HG03378 (cell line): ENCODE results near the gene EIF2A.
A peak's percentile ranks its signal among the peaks of the same experiment; 100 is the strongest.
"Not testable (repeated sequence)": the region's sequence is repeated elsewhere in the genome, so short reads cannot be mapped to it uniquely, and the experiment has no call there.

ENCODE experiments used
- ATAC-seq: cut with Tn5 transposase; IDR thresholded peaks from one replicate; pipeline ENCODE4 v1.9.1; 2021; ENCODE audit warnings: mild to moderate bottlenecking, moderate library complexity; ENCODE audit not compliant: unreplicated experiment

EIF2A gene

GRCh38 chr3:150546226-150547044 is at the start of gene EIF2A, which contains the start of gene SERP1:
EIF2A (plus strand) TSS chr3:150546787; CDS start chr3:150546803, 16 bp downstream.
SERP1 (minus strand) TSS chr3:150546496; CDS start chr3:150546135, 361 bp downstream.
- ATAC-seq, result peak; percentile 90

GRCh38 chr3:150497956-150498355 is 48.6 kb upstream of the EIF2A start:
- no peak for ATAC-seq

GRCh38 chr3:150500960-150501359 is 45.6 kb upstream of the EIF2A start:
- ATAC-seq, result not testable (repeated sequence)

GRCh38 chr3:150503402-150504099 is 43.0 kb upstream of the EIF2A start:
- ATAC-seq, result no peak

- ATAC-seq, result no peak
These were observed 42.1 kb upstream of the EIF2A start for GRCh38 chr3:150504483-150504882.

- no peak for ATAC-seq
These were observed 38.2 kb upstream of the EIF2A start for GRCh38 chr3:150508401-150508800.

GRCh38 chr3:150509780-150510179 is 36.8 kb upstream of the EIF2A start:
- ATAC-seq, result no peak

- ATAC-seq, result no peak
These were observed 35.3 kb upstream of the EIF2A start for GRCh38 chr3:150511122-150511821.

- no peak for ATAC-seq
These were observed 31.4 kb upstream of the EIF2A start for GRCh38 chr3:150515210-150515609.

- no peak for ATAC-seq
These were observed 27.6 kb upstream of the EIF2A start for GRCh38 chr3:150519026-150519425.

- ATAC-seq, result no peak
These were observed 26.2 kb upstream of the EIF2A start for GRCh38 chr3:150520408-150520807.

- ATAC-seq, result no peak
These were observed 25.1 kb upstream of the EIF2A start for GRCh38 chr3:150521463-150521862.

GRCh38 chr3:150523538-150523937 is 23.0 kb upstream of the EIF2A start:
- no peak for ATAC-seq

- ATAC-seq, result no peak
These were observed 18.9 kb upstream of the EIF2A start for GRCh38 chr3:150527464-150528255.

- no peak for ATAC-seq
These were observed 18.2 kb upstream of the EIF2A start for GRCh38 chr3:150528354-150528797.

- ATAC-seq, result no peak
These were observed 14.8 kb upstream of the EIF2A start for GRCh38 chr3:150531775-150532174.

GRCh38 chr3:150535204-150535603 is 11.4 kb upstream of the EIF2A start:
- no peak for ATAC-seq

GRCh38 chr3:150538324-150539208 is 8.0 kb upstream of the EIF2A start:
- ATAC-seq, result no peak

- ATAC-seq, result no peak
These were observed 6.3 kb upstream of the EIF2A start for GRCh38 chr3:150540297-150540696.

GRCh38 chr3:150540991-150541390 is 5.6 kb upstream of the EIF2A start:
- ATAC-seq, result no peak
